CD14-positive monocyte (primary cell): ENCODE measurements around the gene CDK17. TPM values are rescaled to one million over a fixed set of nuclear protein-coding genes. Genes with fewer than 3 reads are reported as not detected.
A peak's percentile ranks its signal among the peaks of the same experiment; 100 is the strongest.

Source experiments
- DNase-seq, 3 donors: peaks; one replicate each; pipeline ENCODE4 v3.0.0-alpha.2; 2011 to 2022
- H2AFZ ChIP-seq: 2 replicates; pipeline ENCODE4 v1.6.0; 2012; ENCODE audit warnings: mild to moderate bottlenecking, low read depth, low read length, inconsistent platforms; ENCODE audit not compliant: insufficient read depth, poor library complexity, severe bottlenecking
- H3K27ac ChIP-seq, 2 donors: 1 replicate in 1 of 2; 2 replicates in 1 of 2; pipeline ENCODE4 v1.5.1; 2012 to 2013; ENCODE audit warnings: low read length in 2 of 2, control low read depth in 1 of 2, inconsistent platforms in 1 of 2, low read depth in 1 of 2, mild to moderate bottlenecking in 1 of 2
- H3K27me3 ChIP-seq, 2 donors: one replicate each; pipeline versions ENCODE4 v1.6.0 to v1.6.1; 2011 to 2013; ENCODE audit warnings: low read length in 2 of 2; ENCODE audit not compliant: control insufficient read depth in 2 of 2, insufficient read depth in 2 of 2
- H3K36me3 ChIP-seq, 2 donors: replicated peaks in 1 of 2; 1 replicate in 1 of 2; 2 replicates in 1 of 2; pipeline versions ENCODE4 v1.5.1 to v1.6.1; 2012 to 2013; ENCODE audit warnings: low read length in 2 of 2, control low read depth in 1 of 2, inconsistent platforms in 1 of 2, mild to moderate bottlenecking in 1 of 2; ENCODE audit not compliant: insufficient read depth in 2 of 2, control insufficient read depth in 1 of 2
- H3K4me1 ChIP-seq, 2 donors: 1 replicate in 1 of 2; 2 replicates in 1 of 2; pipeline versions ENCODE4 v1.5.1 to v1.6.1; 2012 to 2013; ENCODE audit warnings: low read length in 2 of 2, control low read depth in 1 of 2, inconsistent platforms in 1 of 2, mild to moderate bottlenecking in 1 of 2, moderate library complexity in 1 of 2; ENCODE audit not compliant: insufficient read depth in 2 of 2, control insufficient read depth in 1 of 2
- H3K4me2 ChIP-seq: replicated peaks from 2 replicates; pipeline ENCODE3; 2012; ENCODE audit warnings: low read length, moderate library complexity, mild to moderate bottlenecking; ENCODE audit not compliant: poor library complexity, severe bottlenecking; ENCODE audit errors: extremely low read depth
- H3K4me3 ChIP-seq, 3 experiments: fragments of 200-600 bp in 1 of 3; sonication (generic) in 1 of 3; replicated peaks in 1 of 3; 1 replicate in 2 of 3; 2 replicates in 1 of 3; pipeline ENCODE4 v1.5.1; 2011 to 2013; ENCODE audit warnings: low read length in 3 of 3, mild to moderate bottlenecking in 3 of 3, control low read depth in 2 of 3, low read depth in 2 of 3, inconsistent platforms in 1 of 3, moderate library complexity in 1 of 3
- H3K79me2 ChIP-seq: 2 replicates; pipeline ENCODE4 v1.6.0; 2012; ENCODE audit warnings: mild to moderate bottlenecking, control low read depth, inconsistent platforms, low read length, moderate library complexity; ENCODE audit not compliant: insufficient read depth
- H3K9ac ChIP-seq: 2 replicates; pipeline ENCODE4 v1.6.0; 2017; ENCODE audit warnings: low read length, mild to moderate bottlenecking; ENCODE audit not compliant: insufficient read depth, poor library complexity, severe bottlenecking
- H3K9me3 ChIP-seq, 2 donors: replicated peaks in 1 of 2; 1 replicate in 1 of 2; 2 replicates in 1 of 2; pipeline versions ENCODE4 v1.5.1 to v1.6.1; 2012 to 2013; ENCODE audit warnings: low read length in 2 of 2, control low read depth in 1 of 2; ENCODE audit not compliant: control insufficient read depth in 1 of 2, insufficient read depth in 1 of 2
- H4K20me1 ChIP-seq: 2 replicates; pipeline ENCODE4 v1.6.0; 2012; ENCODE audit warnings: mild to moderate bottlenecking, low read length, control low read depth, moderate library complexity; ENCODE audit not compliant: insufficient read depth
- H3K27ac Mint-ChIP-seq, 7 donors: one replicate each; pipeline ENCODE4 v1.8.0; 2020; ENCODE audit warnings: mild to moderate bottlenecking in 7 of 7, mixed read lengths in 7 of 7, moderate library complexity in 6 of 7, inconsistent platforms in 2 of 7
- H3K27me3 Mint-ChIP-seq, 3 donors: one replicate each; pipeline ENCODE4 v1.8.0; 2021 to 2022; ENCODE audit warnings: low read depth in 3 of 3, mild to moderate bottlenecking in 3 of 3, mixed read lengths in 3 of 3, moderate library complexity in 3 of 3, inconsistent platforms in 1 of 3
- H3K36me3 Mint-ChIP-seq, 2 donors: one replicate each; pipeline ENCODE4 v1.8.0; 2020; ENCODE audit warnings: mixed read lengths in 2 of 2, inconsistent platforms in 1 of 2, mild to moderate bottlenecking in 1 of 2
- H3K4me1 Mint-ChIP-seq: one replicate; pipeline ENCODE4 v1.8.0; 2020; ENCODE audit warnings: mild to moderate bottlenecking, mixed read lengths
- H3K4me3 Mint-ChIP-seq, 2 donors: one replicate each; pipeline ENCODE4 v1.8.0; 2020; ENCODE audit warnings: mild to moderate bottlenecking in 2 of 2, mixed read lengths in 2 of 2, moderate library complexity in 1 of 2
- H3K9me3 Mint-ChIP-seq, 7 donors: one replicate each; pipeline ENCODE4 v1.8.0; 2020 to 2022; ENCODE audit warnings: mixed read lengths in 7 of 7, mild to moderate bottlenecking in 6 of 7, moderate library complexity in 6 of 7, inconsistent platforms in 2 of 7
- WGBS: methylation state at CpG from one replicate; pipeline ENCODE4 v1.1.5; 2013; ENCODE audit warnings: missing lambda C conversion rate; ENCODE audit not compliant: insufficient coverage; 5-methylcytosine and 5-hydroxymethylcytosine counted together
- intact Hi-C, 2 donors: fragments of 100-400 bp; cut with micrococcal nuclease; formaldehyde crosslinking; loops; one replicate each; pipeline versions ENCODE4 v1.15.0 to v1.15.1; 2023
- polyA plus RNA-seq, 3 donors: library from polyadenylated mRNA; depleted of rRNA in 1 of 3; unstranded in 2 of 3; stranded (reverse) in 1 of 3; fragments of 300-500 nt in 2 of 3; fragments of >200 nt in 1 of 3; fragmentation: Illumina TruSeq in 2 of 3; gene quantifications; 1 replicate in 2 of 3; 2 replicates in 1 of 3; pipeline ENCODE4 v1.2.3, GENCODE V29; 2012 to 2021
- TF ChIP-seq, protein P1 (sequence below): fragments of 200-600 bp; IDR thresholded peaks from one replicate; pipeline ENCODE4 v1.8.0; 2022; ENCODE audit warnings: antibody characterized with exemption, mild to moderate bottlenecking

CDK17 gene
- polyA plus RNA-seq, 3 donors = 3.6 to 6.9 (median 6.4) TPM

DNA sequence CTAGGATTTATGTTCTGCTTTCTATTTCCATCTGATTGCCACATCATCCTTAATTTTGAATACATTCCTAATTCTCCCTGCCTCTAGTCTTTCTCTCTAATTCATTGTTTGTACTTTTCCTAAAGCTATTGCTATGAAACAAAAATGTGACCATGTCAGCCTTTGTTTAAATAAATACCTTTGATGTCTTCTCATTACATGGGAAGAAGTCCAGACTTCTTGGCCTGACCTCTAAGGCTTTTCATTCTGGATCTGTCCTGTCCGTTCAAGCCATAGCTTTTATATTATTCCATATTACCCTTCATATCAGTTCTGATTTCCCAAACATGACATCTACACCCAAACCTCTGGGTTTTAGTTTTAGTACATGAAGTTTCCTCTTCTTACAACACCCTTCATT, 91.4 kb downstream of the CDK17 start:
- Histone ChIP-seq H4K20me1 (no peaks in the 10 kb centered on the region), H3K27me3 (no peaks in the 10 kb centered on the region), H3K9ac (no peak overlapping the region), H3K4me1 (no peaks in the 10 kb centered on the region), H3K79me2 (no peaks in the 10 kb centered on the region), H3K4me3 (no peak overlapping the region), H3K36me3 (peaks cover 22 to 62% of the 10 kb centered on the region in 2 donors), H3K27ac (no peak overlapping the region), H2AFZ (no peak overlapping the region), H3K4me2 (no peak overlapping the region), H3K9me3 (no peaks in the 10 kb centered on the region)
- Mint-ChIP-seq H3K27me3 (no peaks in the 10 kb centered on the region), H3K4me3 (no peak overlapping the region), H3K36me3 (peaks cover 12 to 51% of the 10 kb centered on the region in 2 donors), H3K4me1 (no peaks in the 10 kb centered on the region), H3K27ac (peak overlapping the region in 1 of 7 donors; percentile 25), H3K9me3 (no peaks in the 10 kb centered on the region)
- WGBS = no CpG with 5 or more reads among the region's 1 CpG
- intact Hi-C loops = no loop called here
- DNase-seq = no peak
- TF ChIP-seq, protein P1, sequence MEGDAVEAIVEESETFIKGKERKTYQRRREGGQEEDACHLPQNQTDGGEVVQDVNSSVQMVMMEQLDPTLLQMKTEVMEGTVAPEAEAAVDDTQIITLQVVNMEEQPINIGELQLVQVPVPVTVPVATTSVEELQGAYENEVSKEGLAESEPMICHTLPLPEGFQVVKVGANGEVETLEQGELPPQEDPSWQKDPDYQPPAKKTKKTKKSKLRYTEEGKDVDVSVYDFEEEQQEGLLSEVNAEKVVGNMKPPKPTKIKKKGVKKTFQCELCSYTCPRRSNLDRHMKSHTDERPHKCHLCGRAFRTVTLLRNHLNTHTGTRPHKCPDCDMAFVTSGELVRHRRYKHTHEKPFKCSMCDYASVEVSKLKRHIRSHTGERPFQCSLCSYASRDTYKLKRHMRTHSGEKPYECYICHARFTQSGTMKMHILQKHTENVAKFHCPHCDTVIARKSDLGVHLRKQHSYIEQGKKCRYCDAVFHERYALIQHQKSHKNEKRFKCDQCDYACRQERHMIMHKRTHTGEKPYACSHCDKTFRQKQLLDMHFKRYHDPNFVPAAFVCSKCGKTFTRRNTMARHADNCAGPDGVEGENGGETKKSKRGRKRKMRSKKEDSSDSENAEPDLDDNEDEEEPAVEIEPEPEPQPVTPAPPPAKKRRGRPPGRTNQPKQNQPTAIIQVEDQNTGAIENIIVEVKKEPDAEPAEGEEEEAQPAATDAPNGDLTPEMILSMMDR = no peak

DNA sequence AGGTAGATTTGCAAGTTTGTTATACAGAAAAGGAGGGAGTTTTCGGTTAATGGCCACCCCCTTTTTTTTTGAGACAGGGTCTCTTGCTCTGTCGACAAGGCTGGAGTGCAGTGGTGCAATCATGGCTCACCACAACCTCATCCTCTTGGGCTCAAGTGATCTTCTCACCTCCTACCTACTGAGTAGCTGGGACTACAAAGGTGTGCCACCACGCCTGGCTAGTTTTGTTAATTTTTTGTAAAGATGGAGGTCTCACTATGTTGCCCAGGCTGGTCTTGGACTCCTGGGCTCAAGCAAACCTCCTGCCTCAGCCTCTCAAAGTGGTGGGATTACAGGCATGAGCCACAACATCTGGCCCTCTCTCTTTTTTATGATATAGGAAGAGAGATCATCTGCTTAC, 94.6 kb downstream of the CDK17 start:
- H3K27me3 Mint-ChIP-seq = no peaks in the 10 kb centered on the region
- TF ChIP-seq, protein P1 = no peak

More for the DNA sequence above, 94.6 kb downstream of the CDK17 start:
- no peaks in the 10 kb centered on the region for H3K9me3 Mint-ChIP-seq
- H3K36me3 ChIP-seq = peaks cover 9 to 39% of the 10 kb centered on the region in 2 donors
- no peaks in the 10 kb centered on the region for H4K20me1 ChIP-seq
- H3K9ac ChIP-seq = no peak overlapping the region
- intact Hi-C loops = no loop called here
- no peak overlapping the region for H3K4me3 ChIP-seq
- H3K4me3 Mint-ChIP-seq = no peak overlapping the region
- H3K4me1 ChIP-seq = no peaks in the 10 kb centered on the region
- H3K4me1 Mint-ChIP-seq = no peaks in the 10 kb centered on the region
- no peak overlapping the region for H2AFZ ChIP-seq
- no peak overlapping the region for H3K27ac ChIP-seq
- H3K9me3 ChIP-seq = no peaks in the 10 kb centered on the region
- DNase-seq = no peak
- H3K27ac Mint-ChIP-seq = peak overlapping the region in 4 of 7 donors; percentile 24 to 58 (median 43)
- WGBS = no CpG with 5 or more reads among the region's 3 CpGs
- peaks cover 7 to 37% of the 10 kb centered on the region in 2 donors for H3K36me3 Mint-ChIP-seq
- no peaks in the 10 kb centered on the region for H3K79me2 ChIP-seq
- no peak overlapping the region for H3K4me2 ChIP-seq
- H3K27me3 ChIP-seq = no peaks in the 10 kb centered on the region
